GM12892 (cell line): Measurements from ENCODE around the gene SUPV3L1.

ENCODE experiments used
- POLR2A ChIP-seq: IDR thresholded peaks from 2 replicates; pipeline ENCODE4 v1.6.1; 2011; ENCODE audit warnings: low read depth, low read length, control low read depth
- POLR2AphosphoS5 ChIP-seq: IDR thresholded peaks from 2 replicates; pipeline ENCODE4 v1.6.1; 2011; ENCODE audit warnings: low read depth, low read length, control low read depth
- TAF1 ChIP-seq: IDR thresholded peaks from 2 replicates; pipeline ENCODE4 v1.6.1; 2011; ENCODE audit warnings: low read depth, mild to moderate bottlenecking, control low read depth, low read length, borderline replicate concordance

GRCh38 chr10:69230128-69230527 lies 50.1 kb downstream of the SUPV3L1 start:
- TF ChIP-seq POLR2A (no peak), TAF1 (no peak), POLR2AphosphoS5 (no peak)
